Tibial nerve (tissue), 3 donors: ENCODE results near the gene RETREG2.

Experiments used
- CTCF ChIP-seq, 5 experiments: fragments of 200-600 bp in 3 of 5; fragments of 450-650 bp in 2 of 5; sonication (generic) in 3 of 5; IDR thresholded peaks; one replicate each; pipeline ENCODE4 v1.5.1; 2016 to 2019; ENCODE audit warnings: antibody characterized with exemption in 5 of 5, mild to moderate bottlenecking in 3 of 5, moderate library complexity in 2 of 5
- POLR2A ChIP-seq, 2 donors: fragments of 450-650 bp; IDR thresholded peaks; one replicate each; pipeline ENCODE4 v1.6.1; 2017; ENCODE audit warnings: antibody characterized with exemption in 2 of 2, mild to moderate bottlenecking in 2 of 2, moderate library complexity in 2 of 2

- TF ChIP-seq POLR2A (IDR thresholded peaks at IDR 0.05), result no peak
- TF ChIP-seq CTCF (IDR thresholded peaks at IDR 0.05), result peak in 2 of 5 experiments; percentile 12 to 16
Measured at GRCh38 chr2:219175928-219176817, 1.9 kb upstream of the RETREG2 start.
